A549 (cell line): ENCODE measurements around the gene AGRN.

Source experiments
- ZNF302 ChIP-seq: fragments of 250-450 bp; sonication (Bioruptor Pico); IDR thresholded peaks from 2 replicates; pipeline ENCODE4 v1.9.0; 2021; ENCODE audit warnings: inconsistent platforms, mild to moderate bottlenecking, moderate library complexity
- TF ChIP-seq, protein P1 (sequence below): fragments of >200 bp; sonication (Bioruptor Twin); formaldehyde crosslinking; IDR thresholded peaks from 3 replicates; pipeline ENCODE4 v1.5.1; 2016
- TF ChIP-seq, protein P2 (sequence below): fragments of 450-650 bp; IDR thresholded peaks from 2 replicates; pipeline ENCODE4 v1.6.1; 2014; ENCODE audit warnings: antibody characterized with exemption

DNA sequence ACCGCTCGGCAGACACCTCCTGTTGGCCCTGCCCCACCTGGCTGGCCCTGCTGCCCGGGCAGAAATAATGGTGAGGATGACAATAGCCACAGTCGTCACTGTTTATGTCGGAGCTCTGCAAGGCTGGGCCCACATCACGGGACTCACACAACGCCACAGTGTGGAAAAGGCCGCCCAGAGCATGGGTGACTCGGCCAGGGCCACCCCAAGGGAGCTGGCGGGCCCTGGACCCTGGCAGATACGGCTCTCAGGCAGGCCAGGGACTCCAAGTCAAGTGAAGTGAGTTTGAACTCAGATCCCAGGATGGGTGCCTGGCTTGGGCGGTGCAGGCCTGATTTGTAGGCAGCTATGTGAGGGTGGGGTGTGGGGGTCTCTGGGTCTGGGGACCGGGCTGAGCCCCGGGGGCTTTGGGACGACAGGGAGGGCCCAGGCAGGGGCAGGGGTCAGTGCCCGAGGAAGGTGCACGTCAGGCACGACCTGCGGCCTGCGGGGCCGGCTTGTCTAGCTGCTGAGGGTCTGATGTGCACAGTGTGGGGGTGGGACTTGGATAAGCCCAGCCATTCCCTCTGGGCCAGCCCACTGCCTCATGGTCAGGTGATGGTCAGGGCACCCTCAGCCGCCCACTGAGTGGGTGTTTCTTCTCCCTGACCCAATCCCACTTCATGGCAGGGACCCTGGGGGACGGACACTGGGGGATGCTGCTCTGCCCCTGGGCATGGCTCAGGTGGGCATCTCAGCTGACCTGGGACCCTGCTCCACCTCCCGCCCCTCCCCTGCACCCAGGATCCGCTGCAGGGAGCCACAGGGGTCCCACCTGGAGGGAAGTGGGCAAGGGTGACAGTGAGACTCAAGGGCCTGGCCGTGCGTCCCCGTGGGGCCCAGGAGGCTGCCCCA is 53.2 kb downstream of the AGRN start:
- TF ChIP-seq, protein P1, sequence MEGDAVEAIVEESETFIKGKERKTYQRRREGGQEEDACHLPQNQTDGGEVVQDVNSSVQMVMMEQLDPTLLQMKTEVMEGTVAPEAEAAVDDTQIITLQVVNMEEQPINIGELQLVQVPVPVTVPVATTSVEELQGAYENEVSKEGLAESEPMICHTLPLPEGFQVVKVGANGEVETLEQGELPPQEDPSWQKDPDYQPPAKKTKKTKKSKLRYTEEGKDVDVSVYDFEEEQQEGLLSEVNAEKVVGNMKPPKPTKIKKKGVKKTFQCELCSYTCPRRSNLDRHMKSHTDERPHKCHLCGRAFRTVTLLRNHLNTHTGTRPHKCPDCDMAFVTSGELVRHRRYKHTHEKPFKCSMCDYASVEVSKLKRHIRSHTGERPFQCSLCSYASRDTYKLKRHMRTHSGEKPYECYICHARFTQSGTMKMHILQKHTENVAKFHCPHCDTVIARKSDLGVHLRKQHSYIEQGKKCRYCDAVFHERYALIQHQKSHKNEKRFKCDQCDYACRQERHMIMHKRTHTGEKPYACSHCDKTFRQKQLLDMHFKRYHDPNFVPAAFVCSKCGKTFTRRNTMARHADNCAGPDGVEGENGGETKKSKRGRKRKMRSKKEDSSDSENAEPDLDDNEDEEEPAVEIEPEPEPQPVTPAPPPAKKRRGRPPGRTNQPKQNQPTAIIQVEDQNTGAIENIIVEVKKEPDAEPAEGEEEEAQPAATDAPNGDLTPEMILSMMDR: no peak
- no peak for TF ChIP-seq ZNF302 (CRISPR knock-in tag)
- TF ChIP-seq, protein P2, sequence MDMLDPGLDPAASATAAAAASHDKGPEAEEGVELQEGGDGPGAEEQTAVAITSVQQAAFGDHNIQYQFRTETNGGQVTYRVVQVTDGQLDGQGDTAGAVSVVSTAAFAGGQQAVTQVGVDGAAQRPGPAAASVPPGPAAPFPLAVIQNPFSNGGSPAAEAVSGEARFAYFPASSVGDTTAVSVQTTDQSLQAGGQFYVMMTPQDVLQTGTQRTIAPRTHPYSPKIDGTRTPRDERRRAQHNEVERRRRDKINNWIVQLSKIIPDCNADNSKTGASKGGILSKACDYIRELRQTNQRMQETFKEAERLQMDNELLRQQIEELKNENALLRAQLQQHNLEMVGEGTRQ: no peak
